Measurements from ENCODE around the gene TRIM31. TPM values are rescaled to one million over a fixed set of nuclear protein-coding genes. Genes with fewer than 3 reads are reported as not detected.

Gene TRIM31
- total and polyA plus RNA-seq, 10 of the 15 experiments (the other 5 are each of a cell fraction or from before 2014, with no cell fraction given): 0.09 to 20.5 (median 0.31) TPM; not detected in 3

DNA sequence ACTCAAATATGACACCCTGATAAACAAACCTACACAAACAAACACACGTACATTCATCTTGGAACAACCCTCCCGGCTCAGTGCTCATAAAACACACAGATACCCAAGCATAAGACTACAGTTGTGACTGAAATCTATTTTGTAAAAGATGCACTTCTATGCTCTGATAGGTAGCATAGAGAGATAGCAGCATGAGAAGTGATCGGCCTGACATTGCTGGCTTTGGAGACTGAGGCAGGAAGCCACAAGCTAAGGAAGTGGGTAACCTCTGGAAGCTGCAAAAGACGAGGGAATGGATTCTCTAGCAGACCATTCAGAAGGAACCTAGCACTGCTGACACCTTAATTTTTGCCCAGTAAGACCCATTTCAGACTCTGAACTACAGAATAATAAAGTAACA lies 35.7 kb downstream of the TRIM31 start (continued):
- TF ChIP-seq, protein P1, sequence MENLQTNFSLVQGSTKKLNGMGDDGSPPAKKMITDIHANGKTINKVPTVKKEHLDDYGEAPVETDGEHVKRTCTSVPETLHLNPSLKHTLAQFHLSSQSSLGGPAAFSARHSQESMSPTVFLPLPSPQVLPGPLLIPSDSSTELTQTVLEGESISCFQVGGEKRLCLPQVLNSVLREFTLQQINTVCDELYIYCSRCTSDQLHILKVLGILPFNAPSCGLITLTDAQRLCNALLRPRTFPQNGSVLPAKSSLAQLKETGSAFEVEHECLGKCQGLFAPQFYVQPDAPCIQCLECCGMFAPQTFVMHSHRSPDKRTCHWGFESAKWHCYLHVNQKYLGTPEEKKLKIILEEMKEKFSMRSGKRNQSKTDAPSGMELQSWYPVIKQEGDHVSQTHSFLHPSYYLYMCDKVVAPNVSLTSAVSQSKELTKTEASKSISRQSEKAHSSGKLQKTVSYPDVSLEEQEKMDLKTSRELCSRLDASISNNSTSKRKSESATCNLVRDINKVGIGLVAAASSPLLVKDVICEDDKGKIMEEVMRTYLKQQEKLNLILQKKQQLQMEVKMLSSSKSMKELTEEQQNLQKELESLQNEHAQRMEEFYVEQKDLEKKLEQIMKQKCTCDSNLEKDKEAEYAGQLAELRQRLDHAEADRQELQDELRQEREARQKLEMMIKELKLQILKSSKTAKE (IDR thresholded peaks at IDR 0.05; ENCODE audit: low read depth, poor library complexity, severe bottlenecking): no peak

DNA sequence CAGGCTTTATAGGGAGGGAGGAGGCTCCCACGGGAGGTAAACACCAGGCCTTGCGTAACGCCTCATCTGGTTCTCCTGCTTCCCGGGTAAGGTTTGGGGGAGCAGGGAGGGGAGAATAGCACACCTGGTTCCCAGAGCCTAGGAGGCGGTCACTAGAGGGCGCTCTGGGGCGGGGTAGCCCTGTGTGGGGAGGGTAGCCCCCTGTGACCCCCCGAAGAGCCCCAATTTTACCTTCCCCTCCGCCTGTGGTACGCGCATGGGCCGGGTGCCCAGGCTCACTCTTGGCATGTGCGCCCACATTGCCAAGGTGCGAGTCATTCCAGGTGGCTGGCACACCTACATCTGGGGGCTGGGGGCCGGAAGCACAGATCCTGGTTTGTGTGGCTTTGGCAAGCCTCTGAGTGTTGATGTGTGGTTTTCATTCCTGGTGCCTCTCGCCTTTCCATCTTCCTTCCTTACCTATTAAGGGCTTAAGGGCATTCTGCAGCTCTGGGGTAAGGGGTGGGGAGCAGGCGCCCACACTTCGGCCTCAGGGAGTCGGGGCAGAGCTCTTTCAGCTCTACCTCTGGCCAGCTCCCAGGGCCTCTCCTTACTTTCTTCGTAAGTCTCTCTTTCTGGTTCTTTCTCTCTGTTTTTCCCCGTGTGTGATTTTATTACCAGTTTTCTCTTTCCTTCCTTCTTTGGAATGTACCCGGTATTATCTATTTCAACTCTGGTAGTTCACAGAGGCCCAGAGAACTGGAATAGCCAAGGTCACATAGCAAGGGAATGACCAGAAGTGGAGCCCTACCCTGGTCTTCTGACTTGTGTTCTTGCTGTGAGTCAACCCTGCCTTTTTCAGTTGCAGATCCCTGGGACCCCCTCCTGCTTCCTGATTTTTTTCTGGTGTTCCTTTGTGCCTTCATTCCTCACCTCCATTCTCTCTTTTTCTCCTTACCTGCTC lies 36.8 kb downstream of the TRIM31 start:
- in situ Hi-C loops (cut with MboI) (no loop called here), intact Hi-C loops (cut with micrococcal nuclease; ENCODE audit: unreplicated experiment) (no loop called here)
- FAIRE-seq (no peak), ATAC-seq (no peak), DNase-seq (ENCODE audit: low read depth, low spot score) (no peak)
- no peak overlapping the region for H3K4me3 ChIP-seq
- 52% methylated on average over 22 of the region's 22 CpGs for WGBS (ENCODE audit: insufficient coverage, insufficient replicate concordance, low lambda C conversion rate, missing lambda C conversion rate)
- no peak overlapping the region for H3K9ac ChIP-seq (ENCODE audit: control insufficient read depth, insufficient read depth, low read length)
- no peaks in the 10 kb centered on the region for H3K36me3 ChIP-seq (ENCODE audit: control insufficient read depth in 2 of 2, insufficient read depth in 2 of 2, low read length in 1 of 2)
- H3K79me2 ChIP-seq (ENCODE audit: control insufficient read depth, insufficient read depth, low read length): no peaks in the 10 kb centered on the region
- RAD21 ChIA-PET (ENCODE audit: unreplicated experiment): no interaction called here
- H3K4me1 ChIP-seq (ENCODE audit: control insufficient read depth, insufficient read depth, low read length): no peaks in the 10 kb centered on the region
- H2AFZ ChIP-seq (ENCODE audit: control insufficient read depth, low read depth, low read length): no peak overlapping the region
- CTCF ChIA-PET: interaction anchor here (0.7 to 1.1 kb wide), 3 partner anchors 10 to 27 kb away, joined by 3 read pairs; partner anchors contain the start of genes POLR1H and PPP1R11
- H3K27me3 ChIP-seq (replicated peaks in 1 of 2; ENCODE audit: control insufficient read depth in 2 of 2, insufficient read depth in 2 of 2, low read length in 1 of 2): peaks cover 4 to 19% of the 10 kb centered on the region in 2 experiments
- H4K20me1 ChIP-seq (ENCODE audit: control insufficient read depth, insufficient read depth): no peaks in the 10 kb centered on the region
- POLR2A ChIA-PET: no interaction called here
- TF ChIP-seq CHD2 (IDR thresholded peaks at IDR 0.05; ENCODE audit: borderline replicate concordance, low read depth, low read length) (no peak), EZH2 (IDR thresholded peaks at IDR 0.05; ENCODE audit: borderline replicate concordance, control insufficient read depth, low read depth, low read length) (0 out of 2 replicates have a peak, but pooled peaks have one; percentile 15)
- TF ChIP-seq, protein P2, sequence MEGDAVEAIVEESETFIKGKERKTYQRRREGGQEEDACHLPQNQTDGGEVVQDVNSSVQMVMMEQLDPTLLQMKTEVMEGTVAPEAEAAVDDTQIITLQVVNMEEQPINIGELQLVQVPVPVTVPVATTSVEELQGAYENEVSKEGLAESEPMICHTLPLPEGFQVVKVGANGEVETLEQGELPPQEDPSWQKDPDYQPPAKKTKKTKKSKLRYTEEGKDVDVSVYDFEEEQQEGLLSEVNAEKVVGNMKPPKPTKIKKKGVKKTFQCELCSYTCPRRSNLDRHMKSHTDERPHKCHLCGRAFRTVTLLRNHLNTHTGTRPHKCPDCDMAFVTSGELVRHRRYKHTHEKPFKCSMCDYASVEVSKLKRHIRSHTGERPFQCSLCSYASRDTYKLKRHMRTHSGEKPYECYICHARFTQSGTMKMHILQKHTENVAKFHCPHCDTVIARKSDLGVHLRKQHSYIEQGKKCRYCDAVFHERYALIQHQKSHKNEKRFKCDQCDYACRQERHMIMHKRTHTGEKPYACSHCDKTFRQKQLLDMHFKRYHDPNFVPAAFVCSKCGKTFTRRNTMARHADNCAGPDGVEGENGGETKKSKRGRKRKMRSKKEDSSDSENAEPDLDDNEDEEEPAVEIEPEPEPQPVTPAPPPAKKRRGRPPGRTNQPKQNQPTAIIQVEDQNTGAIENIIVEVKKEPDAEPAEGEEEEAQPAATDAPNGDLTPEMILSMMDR (IDR thresholded peaks at IDR 0.05 in 2 of 3, conservative IDR thresholded peaks at IDR 0.05 in 1 of 3; ENCODE audit: control insufficient read depth in 2 of 3, extremely low read depth in 1 of 3, insufficient read depth in 1 of 3, low read depth in 3 of 3, low read length in 3 of 3): peak; percentile 9 to 23 (median 22); a peak in 3 of 6 replicates
- H3K4me2 ChIP-seq (ENCODE audit: control insufficient read depth, insufficient read depth): no peak overlapping the region
- SMC1A ChIA-PET (ENCODE audit: uncharacterized antibody, unreplicated experiment): interaction anchor here (0.7 kb wide), 1 partner anchor 92 kb away, joined by 4 read pairs; no protein-coding TSS in a partner anchor
- no peak overlapping the region for H3K27ac ChIP-seq (ENCODE audit: control insufficient read depth, insufficient read depth)
- BruUV-seq (replicated peaks): no TSS peak
- H3K9me3 ChIP-seq (replicated peaks; ENCODE audit: control insufficient read depth, insufficient read depth, low read length): no peaks in the 10 kb centered on the region

All from GM12878 (cell line).